Activated T-cell treated with anti-CD3 and anti-CD28 coated beads, Interleukin-2, amount 50 U/mL, for 4 hours (primary cell): ENCODE data around the gene WNT1. TPM values are rescaled to one million over a fixed set of nuclear protein-coding genes. Genes with fewer than 3 reads are reported as not detected.

ENCODE experiments used
- ATAC-seq, 2 donors: fragments of 200-7000 bp; cut with Tn5 transposase; one replicate each; pipeline ENCODE4 v1.10.0; 2021
- DNase-seq: peaks from one replicate; pipeline ENCODE4 v3.0.0-alpha.2; 2020
- H3K27me3 Mint-ChIP-seq: one replicate; pipeline ENCODE4 v1.8.0; 2021; ENCODE audit warnings: low read depth, mixed read lengths
- H3K36me3 Mint-ChIP-seq: one replicate; pipeline ENCODE4 v1.8.0; 2022; ENCODE audit warnings: mixed read lengths; ENCODE audit not compliant: insufficient read depth
- H3K4me1 Mint-ChIP-seq: one replicate; pipeline ENCODE4 v1.8.0; 2021; ENCODE audit warnings: low read depth, mixed read lengths
- H3K4me3 Mint-ChIP-seq: one replicate; pipeline ENCODE4 v1.8.0; 2021; ENCODE audit warnings: mild to moderate bottlenecking, moderate library complexity, mixed read lengths
- H3K9me3 Mint-ChIP-seq: one replicate; pipeline ENCODE4 v1.8.0; 2021; ENCODE audit warnings: mixed read lengths
- total RNA-seq, 3 donors: library from RNA; stranded (reverse); gene quantifications; one replicate each; pipeline ENCODE4 v1.2.1, GENCODE V29; 2021

WNT1 gene
- total RNA-seq, 3 donors from 2014 or later = not detected

- Mint-ChIP-seq H3K27me3 (no peaks in the 10 kb centered on the region), H3K9me3 (no peaks in the 10 kb centered on the region), H3K4me1 (peaks cover 34% of the 10 kb centered on the region), H3K4me3 (peak overlapping the region; percentile 92), H3K36me3 (peaks cover 18% of the 10 kb centered on the region)
- DNase-seq (no peak), ATAC-seq (no peak)
These were observed 41.6 kb downstream of the WNT1 start for GRCh38 chr12:49019443-49020324.

GRCh38 chr12:49020441-49020840 lies 42.3 kb downstream of the WNT1 start:
- peaks cover 29% of the 10 kb centered on the region for H3K4me1 Mint-ChIP-seq
- H3K36me3 Mint-ChIP-seq = peaks cover 19% of the 10 kb centered on the region
- no peak overlapping the region for H3K4me3 Mint-ChIP-seq
- H3K27me3 Mint-ChIP-seq = no peaks in the 10 kb centered on the region
- DNase-seq (no peak), ATAC-seq (no peak)
- H3K9me3 Mint-ChIP-seq = no peaks in the 10 kb centered on the region

GRCh38 chr12:49021292-49021915 lies 43.3 kb downstream of the WNT1 start:
- H3K4me1 Mint-ChIP-seq = peaks cover 24% of the 10 kb centered on the region
- H3K27me3 Mint-ChIP-seq = no peaks in the 10 kb centered on the region
- DNase-seq (no peak), ATAC-seq (no peak)
- peaks cover 19% of the 10 kb centered on the region for H3K36me3 Mint-ChIP-seq
- no peaks in the 10 kb centered on the region for H3K9me3 Mint-ChIP-seq
- H3K4me3 Mint-ChIP-seq = no peak overlapping the region

- peaks cover 13% of the 10 kb centered on the region for H3K4me1 Mint-ChIP-seq
- no peaks in the 10 kb centered on the region for H3K27me3 Mint-ChIP-seq
- DNase-seq = no peak
- ATAC-seq = no peak
- no peak overlapping the region for H3K4me3 Mint-ChIP-seq
- peaks cover 16% of the 10 kb centered on the region for H3K36me3 Mint-ChIP-seq
- H3K9me3 Mint-ChIP-seq = no peaks in the 10 kb centered on the region
These were observed 44.5 kb downstream of the WNT1 start for GRCh38 chr12:49022558-49023178.

GRCh38 chr12:49023812-49024211 lies 45.7 kb downstream of the WNT1 start:
- Mint-ChIP-seq H3K27me3 (no peaks in the 10 kb centered on the region), H3K36me3 (peaks cover 20% of the 10 kb centered on the region)

GRCh38 chr12:49024543-49024942 lies 46.4 kb downstream of the WNT1 start:
- DNase-seq (no peak), ATAC-seq (no peak)
- H3K4me1 Mint-ChIP-seq = peaks cover 5% of the 10 kb centered on the region
- no peaks in the 10 kb centered on the region for H3K9me3 Mint-ChIP-seq
- no peak overlapping the region for H3K4me3 Mint-ChIP-seq
- H3K27me3 Mint-ChIP-seq = no peaks in the 10 kb centered on the region
- H3K36me3 Mint-ChIP-seq = peaks cover 20% of the 10 kb centered on the region

More at GRCh38 chr12:49023812-49024211, 45.7 kb downstream of the WNT1 start:
- Mint-ChIP-seq H3K4me3 (no peak overlapping the region), H3K4me1 (peaks cover 9% of the 10 kb centered on the region), H3K9me3 (no peaks in the 10 kb centered on the region)
- DNase-seq (no peak), ATAC-seq (no peak)

- peaks cover 20% of the 10 kb centered on the region for H3K36me3 Mint-ChIP-seq
- no peaks in the 10 kb centered on the region for H3K27me3 Mint-ChIP-seq
- H3K9me3 Mint-ChIP-seq = no peaks in the 10 kb centered on the region
- DNase-seq (no peak), ATAC-seq (no peak)
- H3K4me3 Mint-ChIP-seq = no peak overlapping the region
- H3K4me1 Mint-ChIP-seq = no peaks in the 10 kb centered on the region
These were observed 47.3 kb downstream of the WNT1 start for GRCh38 chr12:49025463-49025862.

GRCh38 chr12:49026101-49026500 lies 48.0 kb downstream of the WNT1 start:
- no peak overlapping the region for H3K4me3 Mint-ChIP-seq
- H3K4me1 Mint-ChIP-seq = no peaks in the 10 kb centered on the region
- H3K36me3 Mint-ChIP-seq = peaks cover 20% of the 10 kb centered on the region
- H3K9me3 Mint-ChIP-seq = no peaks in the 10 kb centered on the region
- DNase-seq (no peak), ATAC-seq (no peak)
- H3K27me3 Mint-ChIP-seq = no peaks in the 10 kb centered on the region

- Mint-ChIP-seq H3K9me3 (no peaks in the 10 kb centered on the region), H3K4me3 (no peak overlapping the region), H3K36me3 (peaks cover 19% of the 10 kb centered on the region), H3K4me1 (no peaks in the 10 kb centered on the region), H3K27me3 (no peaks in the 10 kb centered on the region)
- ATAC-seq (no peak), DNase-seq (no peak)
These were observed 48.8 kb downstream of the WNT1 start for GRCh38 chr12:49026678-49027480.

GRCh38 chr12:49027846-49028555 lies 49.9 kb downstream of the WNT1 start:
- DNase-seq (no peak), ATAC-seq (no peak)
- H3K4me1 Mint-ChIP-seq = no peaks in the 10 kb centered on the region
- H3K9me3 Mint-ChIP-seq = no peaks in the 10 kb centered on the region
- H3K4me3 Mint-ChIP-seq = no peak overlapping the region
- H3K27me3 Mint-ChIP-seq = no peaks in the 10 kb centered on the region
- H3K36me3 Mint-ChIP-seq = peaks cover 14% of the 10 kb centered on the region

- Mint-ChIP-seq H3K27me3 (no peaks in the 10 kb centered on the region), H3K4me3 (no peak overlapping the region), H3K9me3 (no peaks in the 10 kb centered on the region), H3K4me1 (no peaks in the 10 kb centered on the region), H3K36me3 (peaks cover 14% of the 10 kb centered on the region)
- no peak for ATAC-seq
- no peak for DNase-seq
These were observed 50.6 kb downstream of the WNT1 start for GRCh38 chr12:49028666-49029275.

GRCh38 chr12:49030119-49030518 lies 52.0 kb downstream of the WNT1 start:
- Mint-ChIP-seq H3K4me1 (no peaks in the 10 kb centered on the region), H3K36me3 (peaks cover 14% of the 10 kb centered on the region), H3K4me3 (no peak overlapping the region), H3K27me3 (no peaks in the 10 kb centered on the region), H3K9me3 (no peaks in the 10 kb centered on the region)
- ATAC-seq (no peak), DNase-seq (no peak)
